Activated T-cell treated with anti-CD3 and anti-CD28 coated beads, Interleukin-2, amount 50 U/mL, for 24 hours (primary cell): ENCODE data around the gene SGPP1.

ENCODE experiments used
- DNase-seq: peaks from one replicate; pipeline ENCODE4 v3.0.0-alpha.2; 2020
- H3K27ac Mint-ChIP-seq: 2 replicates; pipeline ENCODE4 v1.8.0; 2020; ENCODE audit warnings: mild to moderate bottlenecking, mixed read lengths
- H3K27me3 Mint-ChIP-seq: 2 replicates; pipeline ENCODE4 v1.8.0; 2020; ENCODE audit warnings: mixed read lengths
- H3K36me3 Mint-ChIP-seq: 2 replicates; pipeline ENCODE4 v1.8.0; 2020; ENCODE audit warnings: low read depth, mixed read lengths
- H3K4me1 Mint-ChIP-seq: 2 replicates; pipeline ENCODE4 v1.8.0; 2020; ENCODE audit warnings: low read depth, mixed read lengths
- H3K4me3 Mint-ChIP-seq: 2 replicates; pipeline ENCODE4 v1.8.0; 2020; ENCODE audit warnings: mild to moderate bottlenecking, moderate library complexity, mixed read lengths
- H3K9me3 Mint-ChIP-seq: 2 replicates; pipeline ENCODE4 v1.8.0; 2020; ENCODE audit warnings: mixed read lengths

Gene SGPP1

GRCh38 chr14:63747846-63748245 is 20.0 kb upstream of the SGPP1 start:
- Mint-ChIP-seq H3K27me3 (no peaks in the 10 kb centered on the region), H3K9me3 (no peaks in the 10 kb centered on the region), H3K4me1 (peaks cover 13% of the 10 kb centered on the region), H3K36me3 (no peaks in the 10 kb centered on the region), H3K27ac (no peak overlapping the region), H3K4me3 (no peak overlapping the region)
- DNase-seq = no peak

GRCh38 chr14:63745858-63746425 is 18.1 kb upstream of the SGPP1 start:
- H3K27me3 Mint-ChIP-seq = no peaks in the 10 kb centered on the region
- no peaks in the 10 kb centered on the region for H3K36me3 Mint-ChIP-seq
- no peak for DNase-seq
- H3K4me3 Mint-ChIP-seq = no peak overlapping the region
- H3K27ac Mint-ChIP-seq = peak overlapping the region; percentile 48
- peaks cover 12% of the 10 kb centered on the region for H3K4me1 Mint-ChIP-seq
- H3K9me3 Mint-ChIP-seq = no peaks in the 10 kb centered on the region

GRCh38 chr14:63745272-63745671 is 17.4 kb upstream of the SGPP1 start:
- no peak for DNase-seq
- no peaks in the 10 kb centered on the region for H3K36me3 Mint-ChIP-seq
- H3K27me3 Mint-ChIP-seq = no peaks in the 10 kb centered on the region
- peaks cover 12% of the 10 kb centered on the region for H3K4me1 Mint-ChIP-seq
- no peaks in the 10 kb centered on the region for H3K9me3 Mint-ChIP-seq
- H3K4me3 Mint-ChIP-seq = no peak overlapping the region
- no peak overlapping the region for H3K27ac Mint-ChIP-seq

GRCh38 chr14:63737582-63738006 is 9.7 kb upstream of the SGPP1 start:
- peaks cover 12% of the 10 kb centered on the region for H3K4me1 Mint-ChIP-seq
- H3K27me3 Mint-ChIP-seq = no peaks in the 10 kb centered on the region
- no peak for DNase-seq
- H3K27ac Mint-ChIP-seq = peak overlapping the region; percentile 37
- no peak overlapping the region for H3K4me3 Mint-ChIP-seq
- H3K36me3 Mint-ChIP-seq = no peaks in the 10 kb centered on the region
- no peaks in the 10 kb centered on the region for H3K9me3 Mint-ChIP-seq

GRCh38 chr14:63735720-63736119 is 7.9 kb upstream of the SGPP1 start:
- H3K4me1 Mint-ChIP-seq = peaks cover 12% of the 10 kb centered on the region
- H3K4me3 Mint-ChIP-seq = no peak overlapping the region
- H3K27me3 Mint-ChIP-seq = no peaks in the 10 kb centered on the region
- H3K27ac Mint-ChIP-seq = no peak overlapping the region
- H3K9me3 Mint-ChIP-seq = no peaks in the 10 kb centered on the region
- no peak for DNase-seq
- H3K36me3 Mint-ChIP-seq = no peaks in the 10 kb centered on the region

- H3K4me1 Mint-ChIP-seq = peaks cover 19% of the 10 kb centered on the region
- H3K9me3 Mint-ChIP-seq = no peaks in the 10 kb centered on the region
These were observed 2.8 kb upstream of the SGPP1 start for GRCh38 chr14:63730659-63731058.

GRCh38 chr14:63727231-63727735 is 582 bp downstream of the SGPP1 start:
- Mint-ChIP-seq H3K9me3 (no peaks in the 10 kb centered on the region), H3K4me1 (peaks cover 40% of the 10 kb centered on the region), H3K27ac (peak overlapping the region; percentile 95), H3K27me3 (no peaks in the 10 kb centered on the region), H3K4me3 (peak overlapping the region; percentile 99), H3K36me3 (peaks cover 8% of the 10 kb centered on the region)
- DNase-seq = no peak

More at GRCh38 chr14:63730659-63731058, 2.8 kb upstream of the SGPP1 start:
- no peak overlapping the region for H3K27ac Mint-ChIP-seq
- peaks cover 8% of the 10 kb centered on the region for H3K36me3 Mint-ChIP-seq
- H3K27me3 Mint-ChIP-seq = no peaks in the 10 kb centered on the region
- no peak overlapping the region for H3K4me3 Mint-ChIP-seq
- no peak for DNase-seq

GRCh38 chr14:63726499-63726898 is 1.4 kb downstream of the SGPP1 start:
- no peaks in the 10 kb centered on the region for H3K27me3 Mint-ChIP-seq
- H3K36me3 Mint-ChIP-seq = peaks cover 10% of the 10 kb centered on the region
- no peaks in the 10 kb centered on the region for H3K9me3 Mint-ChIP-seq
- H3K4me1 Mint-ChIP-seq = peaks cover 40% of the 10 kb centered on the region
- H3K27ac Mint-ChIP-seq = peak overlapping the region; percentile 28
- no peak for DNase-seq
- H3K4me3 Mint-ChIP-seq = peak overlapping the region; percentile 99

- Mint-ChIP-seq H3K27me3 (no peaks in the 10 kb centered on the region), H3K9me3 (no peaks in the 10 kb centered on the region), H3K36me3 (peaks cover 15% of the 10 kb centered on the region), H3K4me3 (peak overlapping the region; percentile 99), H3K4me1 (peaks cover 40% of the 10 kb centered on the region), H3K27ac (peak overlapping the region; percentile 47)
- DNase-seq = no peak
These were observed 1.9 kb downstream of the SGPP1 start for GRCh38 chr14:63725786-63726460.

GRCh38 chr14:63717702-63718101 is 10.2 kb downstream of the SGPP1 start:
- DNase-seq = no peak
- Mint-ChIP-seq H3K9me3 (peaks cover 11% of the 10 kb centered on the region), H3K27me3 (no peaks in the 10 kb centered on the region), H3K27ac (no peak overlapping the region), H3K36me3 (peaks cover 48% of the 10 kb centered on the region), H3K4me3 (no peak overlapping the region), H3K4me1 (peaks cover 13% of the 10 kb centered on the region)

- Mint-ChIP-seq H3K4me3 (no peak overlapping the region), H3K4me1 (peaks cover 25% of the 10 kb centered on the region), H3K27me3 (no peaks in the 10 kb centered on the region), H3K9me3 (peaks cover 11% of the 10 kb centered on the region), H3K36me3 (peaks cover 41% of the 10 kb centered on the region), H3K27ac (no peak overlapping the region)
- DNase-seq = no peak
These were observed 12.5 kb downstream of the SGPP1 start for GRCh38 chr14:63715360-63715759.

- H3K27ac Mint-ChIP-seq = no peak overlapping the region
- H3K9me3 Mint-ChIP-seq = peaks cover 11% of the 10 kb centered on the region
- no peak overlapping the region for H3K4me3 Mint-ChIP-seq
- H3K27me3 Mint-ChIP-seq = no peaks in the 10 kb centered on the region
- H3K36me3 Mint-ChIP-seq = peaks cover 38% of the 10 kb centered on the region
- peaks cover 32% of the 10 kb centered on the region for H3K4me1 Mint-ChIP-seq
- no peak for DNase-seq
These were observed 14.1 kb downstream of the SGPP1 start for GRCh38 chr14:63713764-63714163.

- Mint-ChIP-seq H3K27ac (peak overlapping the region; percentile 23), H3K4me3 (no peak overlapping the region), H3K36me3 (peaks cover 34% of the 10 kb centered on the region), H3K9me3 (peaks cover 7% of the 10 kb centered on the region), H3K27me3 (no peaks in the 10 kb centered on the region), H3K4me1 (peaks cover 32% of the 10 kb centered on the region)
- DNase-seq = no peak
These were observed 14.8 kb downstream of the SGPP1 start for GRCh38 chr14:63713058-63713457.

GRCh38 chr14:63712123-63712522 is 15.7 kb downstream of the SGPP1 start:
- Mint-ChIP-seq H3K9me3 (peaks cover 3% of the 10 kb centered on the region), H3K4me3 (no peak overlapping the region), H3K36me3 (peaks cover 26% of the 10 kb centered on the region), H3K4me1 (peaks cover 37% of the 10 kb centered on the region), H3K27me3 (no peaks in the 10 kb centered on the region), H3K27ac (no peak overlapping the region)
- DNase-seq = no peak

- Mint-ChIP-seq H3K4me3 (no peak overlapping the region), H3K9me3 (no peaks in the 10 kb centered on the region), H3K36me3 (peaks cover 16% of the 10 kb centered on the region), H3K27ac (no peak overlapping the region), H3K27me3 (no peaks in the 10 kb centered on the region), H3K4me1 (peaks cover 47% of the 10 kb centered on the region)
- no peak for DNase-seq
These were observed 17.4 kb downstream of the SGPP1 start for GRCh38 chr14:63710497-63710896.
